Nephron progenitor cell (in vitro differentiated cells): ENCODE results near the gene CAPN15.

ENCODE experiments used
- DNase-seq: peaks from one replicate; pipeline ENCODE4 v3.0.0; 2021
- H3K27ac Mint-ChIP-seq: 2 replicates; pipeline ENCODE4 v1.8.0; 2021; ENCODE audit warnings: mild to moderate bottlenecking, moderate library complexity, mixed read lengths
- H3K27me3 Mint-ChIP-seq: 2 replicates; pipeline ENCODE4 v1.8.0; 2021; ENCODE audit warnings: mild to moderate bottlenecking, low read depth, mixed read lengths; ENCODE audit not compliant: poor library complexity
- H3K36me3 Mint-ChIP-seq: 2 replicates; pipeline ENCODE4 v1.8.0; 2021; ENCODE audit warnings: low read depth, mixed read lengths
- H3K4me1 Mint-ChIP-seq: 2 replicates; pipeline ENCODE4 v1.8.0; 2021; ENCODE audit warnings: mixed read lengths
- H3K4me3 Mint-ChIP-seq: 2 replicates; pipeline ENCODE4 v1.8.0; 2021; ENCODE audit warnings: mild to moderate bottlenecking, moderate library complexity, mixed read lengths
- H3K9me3 Mint-ChIP-seq: 2 replicates; pipeline ENCODE4 v1.8.0; 2021; ENCODE audit warnings: mild to moderate bottlenecking, moderate library complexity, mixed read lengths
- CTCF ChIP-seq: fragments of 200-600 bp; sonication (generic); IDR thresholded peaks from 2 replicates; pipeline ENCODE4 v1.5.0; 2021; ENCODE audit warnings: antibody characterized with exemption

The CAPN15 gene

DNA sequence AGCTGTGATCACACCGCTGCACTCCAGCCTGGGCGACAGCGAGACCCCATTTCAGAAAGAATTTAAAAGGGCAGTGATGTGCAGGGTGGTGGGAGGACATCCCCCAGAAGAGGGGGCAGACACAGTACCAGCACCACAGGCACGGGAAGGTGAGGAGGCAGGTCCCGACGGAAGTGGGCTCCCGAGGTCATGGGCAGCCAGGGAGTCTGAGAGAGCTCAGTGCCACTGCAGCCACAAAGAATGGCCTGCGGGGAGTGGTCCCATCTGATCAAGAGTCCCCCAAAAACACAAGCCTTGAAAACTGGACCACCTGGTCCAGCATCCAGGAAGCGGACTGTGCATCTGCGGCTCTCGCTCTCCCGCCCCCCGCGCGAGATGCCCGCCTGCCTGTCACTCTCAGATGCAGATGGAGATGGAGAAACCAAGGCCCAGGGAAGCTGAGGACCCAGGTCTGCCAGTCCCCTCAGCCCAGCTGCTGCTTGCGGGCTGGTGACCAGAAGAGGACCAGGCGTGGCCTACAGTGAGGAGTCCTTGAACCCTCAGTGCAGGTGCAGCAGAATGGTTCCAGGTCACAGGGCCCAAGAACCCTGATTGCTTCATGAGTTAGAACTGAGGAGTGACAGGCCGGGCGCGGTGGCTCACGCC is 4.3 kb upstream of the CAPN15 start:
- H3K36me3 Mint-ChIP-seq = peaks cover 12% of the 10 kb centered on the region
- H3K4me1 Mint-ChIP-seq = peaks cover 16% of the 10 kb centered on the region
- H3K9me3 Mint-ChIP-seq = no peaks in the 10 kb centered on the region
- no peak for DNase-seq
- TF ChIP-seq CTCF = no peak
- H3K27me3 Mint-ChIP-seq = no peaks in the 10 kb centered on the region
- H3K27ac Mint-ChIP-seq = peak overlapping the region; percentile 87
- H3K4me3 Mint-ChIP-seq = no peak overlapping the region

DNA sequence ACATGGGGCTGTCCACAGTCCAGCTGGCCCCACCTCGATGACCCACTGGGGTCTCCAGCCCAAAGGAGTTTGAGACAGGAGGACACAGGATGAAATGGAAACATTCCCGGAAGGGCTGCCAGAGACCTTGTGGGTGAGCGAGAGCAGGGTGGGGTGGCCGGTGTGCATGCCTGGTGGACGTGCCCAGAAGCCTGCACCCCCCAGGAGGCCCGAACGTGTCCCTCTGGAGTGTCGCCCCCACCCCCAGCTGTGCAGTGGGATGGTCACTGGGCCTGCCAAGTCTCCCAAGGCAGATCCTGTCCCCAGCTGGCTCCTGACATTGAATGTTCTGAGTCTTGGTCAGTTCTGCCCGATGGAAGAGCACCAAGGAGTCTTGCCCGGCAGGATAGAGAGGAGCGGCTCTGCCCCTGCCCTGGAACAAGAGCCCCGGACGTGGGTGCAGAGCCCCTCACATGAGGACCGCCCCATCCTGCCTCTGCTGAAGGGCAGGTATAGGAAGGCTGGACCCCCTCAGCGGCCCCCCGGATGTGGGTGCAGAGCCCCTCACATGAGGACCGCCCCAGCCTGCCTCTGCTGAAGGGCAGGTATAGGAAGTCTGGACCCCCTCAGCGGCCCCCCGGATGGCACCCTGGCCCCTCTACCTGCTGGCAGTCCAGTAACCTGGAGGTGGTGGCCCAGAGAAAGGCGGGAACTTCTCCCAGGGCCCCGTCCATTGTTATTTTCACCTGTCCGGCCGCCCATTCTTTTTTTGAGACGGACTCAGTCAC is 3.1 kb upstream of the CAPN15 start:
- Mint-ChIP-seq H3K27ac (peak overlapping the region; percentile 19), H3K27me3 (no peaks in the 10 kb centered on the region), H3K4me3 (no peak overlapping the region), H3K4me1 (peaks cover 27% of the 10 kb centered on the region), H3K9me3 (no peaks in the 10 kb centered on the region), H3K36me3 (peaks cover 12% of the 10 kb centered on the region)
- TF ChIP-seq CTCF = no peak
- no peak for DNase-seq

DNA sequence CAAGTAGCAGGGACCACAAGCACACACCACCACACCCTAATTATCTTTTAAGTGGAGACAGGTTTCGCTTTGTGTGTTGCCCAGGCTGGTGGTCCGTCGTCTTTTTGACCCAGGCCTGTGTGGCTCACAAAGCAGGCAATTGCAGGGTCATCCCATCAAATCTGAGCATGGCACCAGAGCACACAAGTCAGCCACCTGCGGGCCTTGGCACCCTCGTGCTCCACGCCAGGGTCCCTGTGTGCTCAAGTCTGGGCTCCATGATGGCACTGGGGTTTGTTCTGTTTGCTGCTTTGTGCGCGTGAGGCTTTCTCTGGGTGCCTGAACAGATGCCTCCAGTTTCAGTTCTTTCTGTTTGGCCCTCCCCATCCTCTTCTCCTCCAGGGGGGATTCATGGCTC is 2.4 kb upstream of the CAPN15 start:
- DNase-seq = no peak
- H3K9me3 Mint-ChIP-seq = no peaks in the 10 kb centered on the region
- peak overlapping the region; percentile 89 for H3K4me3 Mint-ChIP-seq
- no peaks in the 10 kb centered on the region for H3K27me3 Mint-ChIP-seq
- no peak for TF ChIP-seq CTCF
- peaks cover 34% of the 10 kb centered on the region for H3K4me1 Mint-ChIP-seq
- H3K36me3 Mint-ChIP-seq = peaks cover 12% of the 10 kb centered on the region
- H3K27ac Mint-ChIP-seq = peak overlapping the region; percentile 88

DNA sequence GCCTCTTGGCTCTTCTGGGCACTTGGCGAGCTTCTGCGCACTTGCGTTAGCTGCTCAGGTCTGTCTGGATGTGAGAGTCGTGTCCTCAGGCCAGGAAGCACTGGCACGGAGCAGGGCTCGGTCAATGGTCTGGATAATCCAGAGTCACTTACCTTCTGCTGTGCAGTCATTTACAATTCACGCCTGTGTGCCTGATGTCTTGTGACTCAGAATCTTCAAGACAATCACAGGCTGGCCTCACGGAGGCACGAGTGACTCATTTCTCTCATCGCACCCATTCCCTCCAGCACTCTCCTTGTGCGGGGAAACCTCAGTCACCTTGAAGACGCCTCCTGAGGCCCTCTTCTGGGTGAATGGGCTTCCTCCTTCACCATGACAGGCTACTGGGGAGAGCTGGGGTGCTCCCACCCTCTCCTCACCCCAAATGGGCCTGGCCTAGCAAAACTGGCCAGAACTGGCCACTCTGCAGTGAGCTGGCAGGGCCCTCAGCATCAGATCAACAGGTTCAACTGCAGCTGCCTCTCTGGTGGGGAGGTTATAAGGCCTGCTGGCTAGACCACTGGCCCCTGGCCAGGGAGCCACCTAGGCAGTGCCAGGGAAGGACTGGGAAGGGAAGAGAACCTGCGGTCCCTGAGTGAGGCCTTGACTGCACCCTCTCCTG is 1.9 kb upstream of the CAPN15 start:
- no peak for TF ChIP-seq CTCF
- Mint-ChIP-seq H3K9me3 (no peaks in the 10 kb centered on the region), H3K27me3 (no peaks in the 10 kb centered on the region), H3K4me3 (peak overlapping the region; percentile 89), H3K36me3 (peaks cover 12% of the 10 kb centered on the region), H3K27ac (peak overlapping the region; percentile 88), H3K4me1 (peaks cover 38% of the 10 kb centered on the region)
- DNase-seq = no peak

GRCh38 chr16:526181-527014 is 1.1 kb upstream of the CAPN15 start:
- Mint-ChIP-seq H3K9me3 (no peaks in the 10 kb centered on the region), H3K27me3 (no peaks in the 10 kb centered on the region), H3K27ac (peak overlapping the region; percentile 93), H3K4me1 (peaks cover 38% of the 10 kb centered on the region), H3K4me3 (peak overlapping the region; percentile 89), H3K36me3 (peaks cover 12% of the 10 kb centered on the region)
- DNase-seq = peak; percentile 60
- TF ChIP-seq CTCF = no peak
